ENCODE data around the gene BANK1. TPM values are rescaled to one million over a fixed set of nuclear protein-coding genes. Genes with fewer than 3 reads are reported as not detected.

The BANK1 gene
- total RNA-seq, 1 experiment from 2014 or later = 2.4 TPM

GRCh38 chr4:101774807-101775206 is 15.7 kb upstream of the BANK1 start:
- TF ChIP-seq YY1 (IDR thresholded peaks at IDR 0.05; ENCODE audit: extremely low read depth, insufficient replicate concordance, low read depth, low read length) = no peak
- TF ChIP-seq REST (IDR thresholded peaks at IDR 0.05; ENCODE audit: low read depth) = no peak
- TF ChIP-seq FOSL1 (IDR thresholded peaks at IDR 0.05; ENCODE audit: low read depth) = no peak
- no peak for TF ChIP-seq ELF1 (IDR thresholded peaks at IDR 0.05; ENCODE audit: borderline replicate concordance, low read depth)
- no peak for TF ChIP-seq EGR1 (IDR thresholded peaks at IDR 0.05; ENCODE audit: low read depth)
- TF ChIP-seq, protein P1, sequence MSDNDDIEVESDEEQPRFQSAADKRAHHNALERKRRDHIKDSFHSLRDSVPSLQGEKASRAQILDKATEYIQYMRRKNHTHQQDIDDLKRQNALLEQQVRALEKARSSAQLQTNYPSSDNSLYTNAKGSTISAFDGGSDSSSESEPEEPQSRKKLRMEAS (IDR thresholded peaks at IDR 0.05) = no peak
- TF ChIP-seq CBX3 (IDR thresholded peaks at IDR 0.05; ENCODE audit: low read depth) = no peak
- TF ChIP-seq CTCF (IDR thresholded peaks at IDR 0.05 in 2 of 3, conservative IDR thresholded peaks at IDR 0.05 in 1 of 3; ENCODE audit: borderline replicate concordance in 1 of 3, insufficient read depth in 1 of 3, low read depth in 2 of 3, low read length in 2 of 3) = no peak
- no peak for TF ChIP-seq SRF (IDR thresholded peaks at IDR 0.05; ENCODE audit: low read depth)
- H3K9me3 ChIP-seq (ENCODE audit: control insufficient read depth in 1 of 2, insufficient read depth in 1 of 2, low read depth in 1 of 2, low read length in 2 of 2) = no peaks in the 10 kb centered on the region; a peak in 1 of 4 replicates
- no TSS peak for BruUV-seq (replicated peaks)
- H3K9ac ChIP-seq (ENCODE audit: low read length) = no peak overlapping the region
- no peak overlapping the region for H2AFZ ChIP-seq (ENCODE audit: low read depth, low read length, poor library complexity, severe bottlenecking)
- ChIA-PET CTCF (no interaction called here), RAD21 (ENCODE audit: low non-redundant PET in 1 of 2, low total read pairs in 2 of 2, uncharacterized antibody in 2 of 2, unreplicated experiment in 2 of 2) (no interaction called here), POLR2A (no interaction called here)
- no peaks in the 10 kb centered on the region for H3K27me3 ChIP-seq (ENCODE audit: insufficient read depth, low read length)
- no peaks in the 10 kb centered on the region for H3K4me1 ChIP-seq (ENCODE audit: control insufficient read depth in 1 of 2, insufficient read depth in 2 of 2, low read length in 2 of 2)
- H3K36me3 ChIP-seq (ENCODE audit: control insufficient read depth in 1 of 2, insufficient read depth in 2 of 2, low read length in 2 of 2) = no peaks in the 10 kb centered on the region
- no peaks in the 10 kb centered on the region for H3K79me2 ChIP-seq (ENCODE audit: insufficient read depth, low read length)
- H4K20me1 ChIP-seq (ENCODE audit: insufficient read depth) = no peaks in the 10 kb centered on the region
- no peak overlapping the region for H3K27ac ChIP-seq (ENCODE audit: low read depth, low read length)
- H3K4me2 ChIP-seq (ENCODE audit: low read length) = no peak overlapping the region
- ATAC-seq = no peak
- intact Hi-C loops (cut with micrococcal nuclease) = no loop called here
- no peak overlapping the region for H3K4me3 ChIP-seq (replicated peaks in 1 of 2; ENCODE audit: low read depth in 1 of 2, low read length in 2 of 2)
- H3K9me2 ChIP-seq (ENCODE audit: insufficient read depth) = no peaks in the 10 kb centered on the region
- DNase-seq (ENCODE audit: low read depth, low spot score) = no peak

All from HCT116 (cell line).